ENCODE data around the gene CLDN24. TPM values are rescaled to one million over a fixed set of nuclear protein-coding genes. Genes with fewer than 3 reads are reported as not detected.

CLDN24 gene
- total RNA-seq, result not detected

DNA sequence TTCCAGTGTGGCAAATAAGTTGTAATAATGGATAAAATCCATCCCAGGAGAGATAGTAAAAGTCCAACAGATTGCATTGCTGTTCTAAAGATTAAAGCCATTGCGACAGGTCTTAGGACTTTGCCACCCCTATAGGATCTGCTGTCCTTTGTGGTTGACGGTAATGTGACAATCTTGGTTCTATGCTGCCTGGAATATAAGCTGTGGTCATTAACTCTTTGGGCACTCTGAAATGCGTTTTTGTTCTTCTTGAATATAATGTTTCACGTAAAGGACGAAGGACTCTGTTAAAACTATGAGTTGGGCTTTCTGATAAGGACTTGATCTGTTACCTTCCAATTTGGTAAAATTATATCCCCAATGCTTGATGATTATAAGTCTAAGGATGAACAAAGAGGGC lies at the start of gene CLDN24:
CLDN24 (minus strand) TSS at position 101 of the 400 bp plus-strand sequence; CDS start at position 101, 0 bp downstream.
- no peak for DNase-seq (ENCODE audit: low spot score in 2 of 2)
- TF ChIP-seq POLR2AphosphoS5 (IDR thresholded peaks at IDR 0.05) (no peak), POLR2A (IDR thresholded peaks at IDR 0.05) (no peak)
- TF ChIP-seq, protein P1, sequence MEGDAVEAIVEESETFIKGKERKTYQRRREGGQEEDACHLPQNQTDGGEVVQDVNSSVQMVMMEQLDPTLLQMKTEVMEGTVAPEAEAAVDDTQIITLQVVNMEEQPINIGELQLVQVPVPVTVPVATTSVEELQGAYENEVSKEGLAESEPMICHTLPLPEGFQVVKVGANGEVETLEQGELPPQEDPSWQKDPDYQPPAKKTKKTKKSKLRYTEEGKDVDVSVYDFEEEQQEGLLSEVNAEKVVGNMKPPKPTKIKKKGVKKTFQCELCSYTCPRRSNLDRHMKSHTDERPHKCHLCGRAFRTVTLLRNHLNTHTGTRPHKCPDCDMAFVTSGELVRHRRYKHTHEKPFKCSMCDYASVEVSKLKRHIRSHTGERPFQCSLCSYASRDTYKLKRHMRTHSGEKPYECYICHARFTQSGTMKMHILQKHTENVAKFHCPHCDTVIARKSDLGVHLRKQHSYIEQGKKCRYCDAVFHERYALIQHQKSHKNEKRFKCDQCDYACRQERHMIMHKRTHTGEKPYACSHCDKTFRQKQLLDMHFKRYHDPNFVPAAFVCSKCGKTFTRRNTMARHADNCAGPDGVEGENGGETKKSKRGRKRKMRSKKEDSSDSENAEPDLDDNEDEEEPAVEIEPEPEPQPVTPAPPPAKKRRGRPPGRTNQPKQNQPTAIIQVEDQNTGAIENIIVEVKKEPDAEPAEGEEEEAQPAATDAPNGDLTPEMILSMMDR (IDR thresholded peaks at IDR 0.05), result no peak
- no peaks in the 10 kb centered on the region for H3K36me3 ChIP-seq
- peak within 1 kb of the TSS; percentile 14 to 48 for H3K27ac ChIP-seq
- no peak within 1 kb of the TSS for H3K4me3 ChIP-seq
- H3K4me1 ChIP-seq, result no peaks in the 10 kb centered on the region
- H3K27me3 ChIP-seq, result no peaks in the 10 kb centered on the region
- no peaks in the 10 kb centered on the region for H3K9me3 ChIP-seq
- intact Hi-C loops (cut with DNase I; ENCODE audit: low total_unique reads), result no loop called here

DNA sequence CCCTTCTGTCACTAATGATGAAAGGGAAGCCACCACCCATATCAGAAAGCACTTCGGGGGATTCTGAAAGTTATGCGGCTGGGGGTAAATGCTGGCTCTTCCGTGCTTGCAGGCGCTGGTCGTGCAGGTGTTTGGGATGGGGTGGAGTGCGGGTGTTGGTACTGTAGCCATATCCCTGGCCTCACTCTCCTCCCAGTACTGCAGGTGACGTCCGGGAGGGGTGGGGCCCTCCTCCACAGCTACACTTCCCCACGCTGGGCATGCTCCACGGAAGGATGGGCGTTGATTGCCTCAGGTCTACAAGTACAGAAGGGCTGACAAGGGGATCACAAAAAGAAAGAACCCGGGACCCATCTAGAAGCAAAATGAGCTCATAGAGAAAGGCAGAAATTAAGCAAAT lies 48.6 kb upstream of the CLDN24 start:
- TF ChIP-seq POLR2A (IDR thresholded peaks at IDR 0.05) (no peak), POLR2AphosphoS5 (IDR thresholded peaks at IDR 0.05) (no peak)
- TF ChIP-seq, protein P1 (IDR thresholded peaks at IDR 0.05), result no peak
- intact Hi-C loops (cut with DNase I; ENCODE audit: low total_unique reads), result no loop called here

DNA sequence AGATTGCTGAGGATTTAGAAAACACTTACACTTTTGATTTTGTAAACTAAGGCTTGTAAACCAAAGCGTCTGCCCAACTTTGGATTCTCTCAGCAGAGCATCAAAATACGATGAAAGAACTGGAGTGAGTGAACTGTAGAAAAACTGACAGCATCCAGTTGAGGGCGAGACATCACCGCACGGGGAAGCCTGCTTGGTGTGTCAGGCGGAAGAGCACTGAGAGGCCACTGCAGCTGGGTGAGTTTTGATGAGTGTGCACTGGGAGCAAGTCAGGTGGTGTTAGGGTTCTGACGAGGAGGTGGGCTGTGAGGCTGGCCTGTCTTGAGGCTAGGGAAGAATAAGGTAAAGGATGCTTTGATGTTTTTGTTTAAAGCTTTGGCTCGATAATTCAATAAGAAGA lies 46.8 kb upstream of the CLDN24 start:
- no peak overlapping the region for H3K4me3 ChIP-seq
- intact Hi-C loops (cut with DNase I; ENCODE audit: low total_unique reads), result no loop called here
- no peak for TF ChIP-seq POLR2AphosphoS5 (IDR thresholded peaks at IDR 0.05)
- H3K36me3 ChIP-seq, result no peaks in the 10 kb centered on the region
- no peaks in the 10 kb centered on the region for H3K4me1 ChIP-seq
- peaks cover 0 to 4% of the 10 kb centered on the region in 2 donors for H3K9me3 ChIP-seq
- H3K27ac ChIP-seq, result no peak overlapping the region
- no peak for DNase-seq (ENCODE audit: low spot score in 2 of 2)
- no peaks in the 10 kb centered on the region for H3K27me3 ChIP-seq

More for the DNA sequence above, 48.6 kb upstream of the CLDN24 start:
- Histone ChIP-seq H3K27ac (no peak overlapping the region), H3K4me1 (no peaks in the 10 kb centered on the region), H3K36me3 (no peaks in the 10 kb centered on the region), H3K27me3 (no peaks in the 10 kb centered on the region), H3K9me3 (peaks cover 0 to 4% of the 10 kb centered on the region in 2 donors), H3K4me3 (no peak overlapping the region)
- no peak for DNase-seq (ENCODE audit: low spot score in 2 of 2)

DNA sequence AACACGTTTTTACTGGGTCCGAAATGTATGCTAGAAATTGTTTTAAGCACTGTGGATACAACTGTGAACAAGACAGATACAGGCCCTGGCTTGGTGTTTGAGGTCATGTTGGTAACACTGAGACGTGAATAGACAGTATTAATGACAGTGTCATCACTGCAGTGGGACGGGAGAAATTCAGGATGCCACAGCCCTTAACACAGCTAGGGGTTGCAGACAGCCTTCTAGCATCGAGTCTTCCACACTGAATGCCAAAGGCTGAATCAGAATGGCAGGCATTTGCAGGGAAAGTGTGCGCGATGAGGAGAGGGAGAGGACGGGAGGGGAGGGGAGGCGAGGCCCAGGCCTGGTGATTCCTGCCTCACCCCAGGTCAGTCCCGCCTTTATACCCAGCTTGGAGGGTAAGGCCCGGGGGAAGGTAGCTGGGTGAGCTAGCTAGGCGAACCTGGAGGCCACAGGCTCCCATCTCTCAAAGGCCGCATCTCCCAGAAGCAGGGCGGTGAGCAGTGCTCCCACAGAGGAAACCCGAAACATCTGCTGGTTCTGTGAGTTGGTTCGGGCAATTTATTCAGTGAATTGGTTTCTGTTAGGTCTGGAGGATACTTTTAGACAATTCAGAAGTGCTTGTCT lies 44.1 kb upstream of the CLDN24 start:
- DNase-seq (ENCODE audit: low spot score in 2 of 2), result no peak
- Histone ChIP-seq H3K9me3 (no peaks in the 10 kb centered on the region), H3K4me1 (no peaks in the 10 kb centered on the region), H3K27me3 (no peaks in the 10 kb centered on the region), H3K36me3 (no peaks in the 10 kb centered on the region), H3K27ac (no peak overlapping the region), H3K4me3 (no peak overlapping the region)
- intact Hi-C loops (cut with DNase I; ENCODE audit: low total_unique reads), result no loop called here
- TF ChIP-seq POLR2A (IDR thresholded peaks at IDR 0.05), result no peak

DNA sequence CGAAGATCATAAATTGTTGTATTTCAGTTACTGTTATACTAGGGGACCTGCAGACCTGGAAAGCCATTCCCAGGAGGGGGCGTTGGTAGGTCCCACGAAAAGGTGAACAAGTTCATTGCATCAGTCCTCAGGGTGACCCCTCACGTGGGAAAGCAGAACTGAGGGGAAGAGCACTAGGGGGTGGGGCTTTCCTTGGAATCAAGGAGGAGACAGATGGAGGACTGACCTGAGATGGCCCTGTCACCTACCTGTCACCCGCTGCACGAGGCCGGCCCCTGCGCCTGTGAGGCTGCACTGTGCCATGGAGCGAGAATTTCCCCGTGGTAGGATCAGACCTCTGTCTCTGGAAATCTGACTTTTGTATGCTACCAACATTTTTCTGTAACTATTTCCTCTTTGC lies 41.8 kb upstream of the CLDN24 start:
- no peak overlapping the region for H3K27ac ChIP-seq
- DNase-seq (ENCODE audit: low spot score in 2 of 2), result no peak
- no peaks in the 10 kb centered on the region for H3K27me3 ChIP-seq
- H3K9me3 ChIP-seq, result no peaks in the 10 kb centered on the region
- intact Hi-C loops (cut with DNase I; ENCODE audit: low total_unique reads), result no loop called here
- no peaks in the 10 kb centered on the region for H3K4me1 ChIP-seq
- H3K4me3 ChIP-seq, result no peak overlapping the region
- TF ChIP-seq, protein P1 (IDR thresholded peaks at IDR 0.05), result no peak
- TF ChIP-seq POLR2A (IDR thresholded peaks at IDR 0.05) (no peak), POLR2AphosphoS5 (IDR thresholded peaks at IDR 0.05) (no peak)
- H3K36me3 ChIP-seq, result no peaks in the 10 kb centered on the region

DNA sequence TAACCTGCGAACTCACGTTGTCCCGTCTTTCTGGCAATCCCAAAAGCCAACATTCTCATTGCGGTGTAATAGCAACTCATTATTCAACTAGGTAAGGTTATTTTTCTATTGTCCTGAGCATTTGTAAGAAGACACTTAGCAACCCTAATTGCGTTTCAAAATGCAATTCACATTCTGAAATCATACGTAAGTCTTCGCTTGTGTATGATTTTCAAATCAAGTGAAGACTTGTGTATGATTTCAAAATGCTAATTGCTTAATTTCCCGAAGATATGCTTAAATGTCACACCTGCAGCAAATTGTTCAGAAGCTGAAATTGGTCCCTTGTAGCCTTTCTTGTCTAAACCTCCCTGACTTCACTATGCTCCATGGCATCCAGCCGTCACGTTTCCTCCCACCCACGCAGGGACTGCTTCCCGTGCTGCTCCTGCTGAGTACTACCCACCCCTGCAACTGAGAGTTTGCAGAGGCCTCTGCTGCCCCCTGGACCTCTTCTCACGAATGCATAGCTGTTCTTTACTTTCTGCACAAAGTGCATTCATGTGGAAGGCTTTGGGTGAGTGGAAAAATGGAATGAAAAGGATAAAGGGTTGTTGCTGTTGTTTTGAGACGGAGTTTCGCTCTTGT lies 40.8 kb upstream of the CLDN24 start:
- Histone ChIP-seq H3K4me3 (no peak overlapping the region), H3K4me1 (no peaks in the 10 kb centered on the region), H3K27ac (no peak overlapping the region), H3K27me3 (no peaks in the 10 kb centered on the region), H3K9me3 (no peaks in the 10 kb centered on the region), H3K36me3 (no peaks in the 10 kb centered on the region)
- intact Hi-C loops (cut with DNase I; ENCODE audit: low total_unique reads), result no loop called here
- no peak for TF ChIP-seq POLR2AphosphoS5 (IDR thresholded peaks at IDR 0.05)
- TF ChIP-seq POLR2A (IDR thresholded peaks at IDR 0.05), result no peak
- TF ChIP-seq, protein P1 (IDR thresholded peaks at IDR 0.05), result no peak
- DNase-seq (ENCODE audit: low spot score in 2 of 2), result no peak
